Mesenchymal stem cell (in vitro differentiated cells and primary cell): ENCODE data around the gene ZMIZ2.

ENCODE experiments used
- DNase-seq: peaks from one replicate; pipeline ENCODE4 v3.0.0-alpha.2; 2013
- H2AFZ ChIP-seq: one replicate; pipeline ENCODE4 v1.6.1; 2013; ENCODE audit warnings: low read depth, mild to moderate bottlenecking, control low read depth, inconsistent platforms, low read length, moderate library complexity
- H2AK5ac ChIP-seq: 2 replicates; pipeline ENCODE4 v1.6.1; 2013; ENCODE audit warnings: low read length, moderate library complexity, mild to moderate bottlenecking, inconsistent platforms; ENCODE audit not compliant: severe bottlenecking
- H2BK120ac ChIP-seq: one replicate; pipeline ENCODE4 v1.6.1; 2013; ENCODE audit warnings: low read depth, mild to moderate bottlenecking, inconsistent platforms, low read length, moderate library complexity
- H2BK12ac ChIP-seq, 2 experiments: one replicate each; pipeline ENCODE4 v1.6.1; 2013; ENCODE audit warnings: inconsistent platforms in 2 of 2, low read length in 2 of 2, mild to moderate bottlenecking in 2 of 2, moderate library complexity in 2 of 2, control low read depth in 1 of 2
- H2BK15ac ChIP-seq: one replicate; pipeline ENCODE4 v1.6.1; 2013; ENCODE audit warnings: mild to moderate bottlenecking, low read depth, inconsistent platforms; ENCODE audit not compliant: poor library complexity, severe bottlenecking
- H2BK5ac ChIP-seq: 2 replicates; pipeline ENCODE4 v1.6.1; 2013; ENCODE audit warnings: low read depth, mild to moderate bottlenecking, low read length, control low read depth, inconsistent platforms; ENCODE audit not compliant: poor library complexity, severe bottlenecking
- H3K14ac ChIP-seq, 2 experiments: one replicate each; pipeline ENCODE4 v1.6.1; 2013; ENCODE audit warnings: inconsistent platforms in 2 of 2, low read length in 2 of 2, control low read depth in 1 of 2, mild to moderate bottlenecking in 1 of 2, moderate library complexity in 1 of 2
- H3K18ac ChIP-seq, 2 experiments: one replicate each; pipeline ENCODE4 v1.6.1; 2013; ENCODE audit warnings: inconsistent platforms in 2 of 2, low read length in 2 of 2, control low read depth in 1 of 2, low read depth in 1 of 2, mild to moderate bottlenecking in 1 of 2
- H3K23ac ChIP-seq, 2 experiments: one replicate each; pipeline ENCODE4 v1.6.1; 2013; ENCODE audit warnings: inconsistent platforms in 2 of 2, low read length in 2 of 2, mild to moderate bottlenecking in 2 of 2, moderate library complexity in 2 of 2, control low read depth in 1 of 2
- H3K27ac ChIP-seq: 2 replicates; pipeline ENCODE4 v1.5.1; 2013; ENCODE audit warnings: mild to moderate bottlenecking, moderate library complexity, low read length, control low read depth, inconsistent platforms; ENCODE audit not compliant: poor library complexity, severe bottlenecking
- H3K27me3 ChIP-seq, 2 experiments: 2 replicates each; pipeline versions ENCODE4 v1.6.1 to v1.7.0; 2013; ENCODE audit warnings: low read length in 2 of 2, mild to moderate bottlenecking in 2 of 2, moderate library complexity in 2 of 2, control low read depth in 1 of 2, inconsistent platforms in 1 of 2; ENCODE audit not compliant: control insufficient read depth in 1 of 2, insufficient read depth in 1 of 2
- H3K36me3 ChIP-seq, 2 experiments: 2 replicates each; pipeline versions ENCODE4 v1.6.1 to v1.7.0; 2013; ENCODE audit warnings: low read length in 2 of 2, control low read depth in 1 of 2, inconsistent platforms in 1 of 2, low read depth in 1 of 2, mild to moderate bottlenecking in 1 of 2; ENCODE audit not compliant: insufficient read depth in 2 of 2, control insufficient read depth in 1 of 2
- H3K4ac ChIP-seq, 2 experiments: one replicate each; pipeline ENCODE4 v1.6.1; 2013; ENCODE audit warnings: inconsistent platforms in 2 of 2, low read length in 2 of 2, mild to moderate bottlenecking in 2 of 2, moderate library complexity in 2 of 2, control low read depth in 1 of 2, low read depth in 1 of 2
- H3K4me1 ChIP-seq: 2 replicates; pipeline ENCODE4 v1.6.1; 2013; ENCODE audit warnings: low read depth, low read length, control low read depth; ENCODE audit not compliant: control insufficient read depth, insufficient read depth
- H3K4me2 ChIP-seq: 2 replicates; pipeline ENCODE4 v1.6.1; 2013; ENCODE audit warnings: low read length, mild to moderate bottlenecking, inconsistent platforms; ENCODE audit not compliant: poor library complexity, severe bottlenecking
- H3K4me3 ChIP-seq, 2 experiments: 2 replicates each; pipeline versions ENCODE4 v1.5.1 to v1.7.0; 2013; ENCODE audit warnings: low read length in 2 of 2, mild to moderate bottlenecking in 2 of 2, control low read depth in 1 of 2, low read depth in 1 of 2; ENCODE audit not compliant: insufficient read depth in 1 of 2
- H3K79me1 ChIP-seq: replicated peaks from 2 replicates; pipeline ENCODE4 v1.6.1; 2013; ENCODE audit warnings: mild to moderate bottlenecking, control low read depth, low read length, inconsistent platforms; ENCODE audit not compliant: poor library complexity, severe bottlenecking
- H3K9ac ChIP-seq: 2 replicates; pipeline ENCODE4 v1.7.0; 2013; ENCODE audit warnings: mild to moderate bottlenecking, low read length, moderate library complexity
- H3K9me3 ChIP-seq: 2 replicates; pipeline ENCODE4 v1.7.0; 2013; ENCODE audit warnings: mild to moderate bottlenecking, low read length; ENCODE audit not compliant: control insufficient read depth
- H4K8ac ChIP-seq: one replicate; pipeline ENCODE4 v1.6.1; 2013; ENCODE audit warnings: inconsistent platforms, mild to moderate bottlenecking, low read length, moderate library complexity
- H4K91ac ChIP-seq: one replicate; pipeline ENCODE4 v1.6.1; 2013; ENCODE audit warnings: mild to moderate bottlenecking, low read length, inconsistent platforms
- whole genome bisulfite sequencing: methylation state at CpG from one replicate; pipeline ENCODE4 v1.1.7; 2013; ENCODE audit warnings: mixed read lengths; 5-methylcytosine and 5-hydroxymethylcytosine counted together

The ZMIZ2 gene

DNA sequence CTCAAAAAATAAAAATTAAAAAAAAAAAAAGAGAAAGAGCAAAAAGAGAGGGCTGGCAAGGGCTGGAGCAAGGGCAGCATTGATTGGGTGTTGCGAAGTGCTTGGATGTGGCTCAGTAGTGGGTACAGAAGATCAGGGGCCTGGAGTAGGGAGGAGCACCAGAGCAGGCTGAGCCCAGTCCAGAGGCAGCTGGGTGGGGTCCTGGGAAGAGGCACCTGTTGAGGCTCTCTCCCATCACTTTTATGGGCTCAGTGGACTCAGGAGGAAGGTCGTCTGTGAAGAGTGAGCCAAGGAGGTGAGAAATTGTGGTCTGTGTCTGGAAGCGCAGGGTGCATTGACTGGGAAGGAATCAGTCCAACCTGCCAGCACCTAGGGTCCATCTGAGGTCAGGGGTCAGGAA lies 11.8 kb upstream of the ZMIZ2 start:
- 92% methylated on average over 3 of the region's 3 CpGs for WGBS
- peak overlapping the region; percentile 44 for H4K91ac ChIP-seq

GRCh38 chr7:44738051-44738723 lies 10.5 kb upstream of the ZMIZ2 start:
- Histone ChIP-seq H2AFZ (peak overlapping the region; percentile 51), H3K4ac (peak overlapping the region in 1 of 2 experiments; percentile 58), H3K4me1 (peaks cover 18% of the 10 kb centered on the region), H4K91ac (peak overlapping the region; percentile 57), H3K18ac (peak overlapping the region in 1 of 2 experiments; percentile 61), H2AK5ac (peak overlapping the region; percentile 46), H3K4me3 (no peak overlapping the region), H2BK5ac (no peak overlapping the region), H3K9ac (no peak overlapping the region), H3K27ac (peak overlapping the region; percentile 49), H3K4me2 (no peak overlapping the region), H3K36me3 (no peaks in the 10 kb centered on the region), H2BK120ac (no peak overlapping the region), H3K79me1 (no peaks in the 10 kb centered on the region), H3K14ac (peak overlapping the region in 1 of 2 experiments; percentile 94), H3K27me3 (no peaks in the 10 kb centered on the region), H2BK12ac (peak overlapping the region in 1 of 2 experiments; percentile 72), H3K23ac (no peak overlapping the region), H4K8ac (peak overlapping the region; percentile 36), H3K9me3 (no peaks in the 10 kb centered on the region), H2BK15ac (peak overlapping the region; percentile 65)
- DNase-seq: peak; percentile 43
- WGBS: 81% methylated on average over 3 of the region's 4 CpGs

More for the DNA sequence above, 11.8 kb upstream of the ZMIZ2 start:
- Histone ChIP-seq H3K9me3 (no peaks in the 10 kb centered on the region), H3K27me3 (no peaks in the 10 kb centered on the region), H3K18ac (peak overlapping the region; percentile 4 to 25), H3K36me3 (no peaks in the 10 kb centered on the region), H2BK15ac (peak overlapping the region; percentile 49), H3K27ac (no peak overlapping the region), H2BK120ac (peak overlapping the region; percentile 83), H3K23ac (no peak overlapping the region), H3K4ac (peak overlapping the region in 1 of 2 experiments; percentile 9), H3K4me2 (no peak overlapping the region), H2AK5ac (peak overlapping the region; percentile 23), H2AFZ (no peak overlapping the region), H3K79me1 (no peaks in the 10 kb centered on the region), H3K4me3 (no peak overlapping the region), H4K8ac (peak overlapping the region; percentile 75), H2BK5ac (no peak overlapping the region), H3K9ac (no peak overlapping the region), H2BK12ac (peak overlapping the region; percentile 66 to 80), H3K4me1 (peaks cover 18% of the 10 kb centered on the region), H3K14ac (no peak overlapping the region)
- DNase-seq: no peak

GRCh38 chr7:44738876-44739665 lies 9.6 kb upstream of the ZMIZ2 start:
- Histone ChIP-seq H3K9me3 (no peaks in the 10 kb centered on the region), H4K91ac (peak overlapping the region; percentile 94), H2BK120ac (no peak overlapping the region), H3K27me3 (no peaks in the 10 kb centered on the region), H3K18ac (no peak overlapping the region), H2AK5ac (peak overlapping the region; percentile 85), H3K23ac (no peak overlapping the region), H3K14ac (no peak overlapping the region), H3K4me1 (peaks cover 17% of the 10 kb centered on the region), H3K4me2 (no peak overlapping the region), H3K9ac (no peak overlapping the region), H3K4me3 (no peak overlapping the region), H2BK12ac (peak overlapping the region in 1 of 2 experiments; percentile 38), H2BK5ac (no peak overlapping the region), H3K4ac (peak overlapping the region in 1 of 2 experiments; percentile 35), H2BK15ac (no peak overlapping the region), H3K27ac (no peak overlapping the region), H4K8ac (peak overlapping the region; percentile 36), H2AFZ (no peak overlapping the region), H3K79me1 (no peaks in the 10 kb centered on the region), H3K36me3 (no peaks in the 10 kb centered on the region)
- WGBS: 96% methylated on average over 23 of the region's 23 CpGs
- DNase-seq: no peak

GRCh38 chr7:44740055-44740454 lies 8.6 kb upstream of the ZMIZ2 start:
- Histone ChIP-seq H3K9me3 (no peaks in the 10 kb centered on the region), H3K9ac (no peak overlapping the region), H2BK12ac (peak overlapping the region; percentile 61 to 76), H2BK120ac (no peak overlapping the region), H2BK15ac (no peak overlapping the region), H3K36me3 (no peaks in the 10 kb centered on the region), H4K8ac (no peak overlapping the region), H3K4me1 (peaks cover 17% of the 10 kb centered on the region), H3K23ac (no peak overlapping the region), H2AK5ac (no peak overlapping the region), H4K91ac (no peak overlapping the region), H3K27ac (no peak overlapping the region), H3K4ac (no peak overlapping the region), H2BK5ac (no peak overlapping the region), H3K18ac (no peak overlapping the region), H3K14ac (no peak overlapping the region), H3K4me2 (no peak overlapping the region), H3K4me3 (no peak overlapping the region), H2AFZ (no peak overlapping the region), H3K27me3 (no peaks in the 10 kb centered on the region), H3K79me1 (no peaks in the 10 kb centered on the region)
- DNase-seq: no peak
- 89% methylated on average over 2 of the region's 2 CpGs for WGBS
